Stimulated activated CD4-positive, alpha-beta T cell treated with anti-CD3 and anti-CD28 coated beads, Interleukin-2, amount 100 ng/mL, for 4 hours (primary cell): Measurements from ENCODE around the gene BAIAP2.
"Not testable (repeated sequence)": the region's sequence is repeated elsewhere in the genome, so short reads cannot be mapped to it uniquely, and the experiment has no call there.

Experiments
- DNase-seq: peaks from one replicate; pipeline ENCODE4 v3.0.0-alpha.2; 2020; ENCODE audit warnings: low read depth

Gene BAIAP2

GRCh38 chr17:81002013-81002384 lies 33.0 kb upstream of the BAIAP2 start:
- DNase-seq: no peak

- no peak for DNase-seq
Observed at GRCh38 chr17:81002409-81003361, 32.3 kb upstream of the BAIAP2 start.

DNA sequence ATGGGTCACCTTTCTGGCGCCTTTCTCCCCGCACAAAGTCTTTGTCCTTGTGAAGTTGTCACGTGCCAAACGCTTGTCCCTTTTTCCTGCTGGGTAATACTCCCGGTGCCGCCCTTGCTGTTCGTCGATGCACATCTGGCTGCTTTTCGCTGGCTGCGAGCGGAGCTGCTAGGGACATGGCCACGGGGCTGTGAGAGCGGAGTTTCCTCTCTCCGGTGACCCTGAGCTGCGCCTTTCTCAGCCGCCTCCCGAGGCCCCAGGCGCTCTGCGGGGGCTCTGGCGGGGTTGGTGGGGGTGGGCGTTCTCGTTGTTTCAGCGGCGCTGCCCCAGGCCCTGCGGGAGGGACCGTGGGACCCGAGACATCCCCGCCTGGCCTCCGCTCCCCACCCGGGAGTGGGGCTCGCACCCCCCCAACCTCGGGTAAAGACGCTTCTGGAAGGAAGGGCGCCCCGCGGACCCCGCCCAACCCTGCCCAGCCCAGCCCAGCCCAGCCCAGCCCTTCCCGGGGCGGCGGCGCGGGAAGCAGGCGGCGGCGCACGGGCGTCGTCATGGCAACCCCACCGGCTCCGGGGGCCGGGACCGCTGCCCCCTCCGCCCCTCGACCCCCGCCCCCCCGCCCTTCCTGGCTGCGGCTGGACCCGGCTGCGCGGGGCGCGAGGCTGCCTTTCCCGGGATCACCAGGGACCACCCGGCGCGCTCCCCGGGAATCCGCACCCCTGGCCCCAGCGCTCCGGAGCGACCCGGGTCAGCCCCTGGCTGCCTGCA lies 31.1 kb upstream of the BAIAP2 start:
- no peak for DNase-seq

GRCh38 chr17:81006891-81007290 lies 28.1 kb upstream of the BAIAP2 start:
- DNase-seq: no peak

DNA sequence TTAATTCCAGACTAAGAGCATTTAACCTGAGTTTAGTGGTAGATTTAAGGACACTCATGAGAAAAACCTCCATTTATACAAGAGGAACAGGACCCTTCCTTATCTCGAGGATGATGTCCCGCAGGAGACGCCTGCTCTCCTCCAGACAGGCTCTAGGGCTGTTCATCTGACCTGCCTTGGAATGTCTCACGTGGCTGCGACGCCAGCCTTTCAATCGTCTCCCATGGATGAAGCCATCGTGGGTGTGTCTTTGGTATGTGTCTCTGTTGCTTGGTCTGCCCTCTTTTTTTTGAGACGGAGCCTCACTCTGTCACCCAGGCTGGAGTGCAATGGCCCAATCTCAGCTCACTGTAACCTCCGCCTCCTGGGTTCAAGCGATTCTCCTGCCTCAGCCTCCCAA lies 26.8 kb upstream of the BAIAP2 start:
- DNase-seq: no peak

- DNase-seq: no peak
Observed at GRCh38 chr17:81009136-81009535, 25.8 kb upstream of the BAIAP2 start.

- no peak for DNase-seq
Observed at GRCh38 chr17:81010935-81011334, 24.0 kb upstream of the BAIAP2 start.

DNA sequence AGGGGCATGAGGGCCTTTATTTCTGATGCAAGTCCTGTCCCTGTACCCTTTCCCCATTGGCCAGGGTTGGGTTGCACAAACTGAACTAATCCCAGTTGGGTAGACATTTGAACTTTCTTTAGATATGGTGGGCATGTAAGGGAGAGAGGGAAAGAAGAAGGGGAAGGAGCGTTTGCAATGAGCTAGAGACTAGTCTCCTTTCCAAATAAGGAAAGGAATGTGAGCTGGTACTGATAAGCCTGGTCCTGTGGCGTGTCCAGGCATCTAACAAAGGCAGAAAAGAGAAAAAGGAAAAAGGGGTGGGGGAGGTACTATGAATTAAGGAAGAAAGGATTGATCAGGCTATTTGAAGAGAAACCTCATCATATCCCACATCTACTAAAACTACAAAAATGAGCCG lies 23.0 kb upstream of the BAIAP2 start:
- no peak for DNase-seq

DNA sequence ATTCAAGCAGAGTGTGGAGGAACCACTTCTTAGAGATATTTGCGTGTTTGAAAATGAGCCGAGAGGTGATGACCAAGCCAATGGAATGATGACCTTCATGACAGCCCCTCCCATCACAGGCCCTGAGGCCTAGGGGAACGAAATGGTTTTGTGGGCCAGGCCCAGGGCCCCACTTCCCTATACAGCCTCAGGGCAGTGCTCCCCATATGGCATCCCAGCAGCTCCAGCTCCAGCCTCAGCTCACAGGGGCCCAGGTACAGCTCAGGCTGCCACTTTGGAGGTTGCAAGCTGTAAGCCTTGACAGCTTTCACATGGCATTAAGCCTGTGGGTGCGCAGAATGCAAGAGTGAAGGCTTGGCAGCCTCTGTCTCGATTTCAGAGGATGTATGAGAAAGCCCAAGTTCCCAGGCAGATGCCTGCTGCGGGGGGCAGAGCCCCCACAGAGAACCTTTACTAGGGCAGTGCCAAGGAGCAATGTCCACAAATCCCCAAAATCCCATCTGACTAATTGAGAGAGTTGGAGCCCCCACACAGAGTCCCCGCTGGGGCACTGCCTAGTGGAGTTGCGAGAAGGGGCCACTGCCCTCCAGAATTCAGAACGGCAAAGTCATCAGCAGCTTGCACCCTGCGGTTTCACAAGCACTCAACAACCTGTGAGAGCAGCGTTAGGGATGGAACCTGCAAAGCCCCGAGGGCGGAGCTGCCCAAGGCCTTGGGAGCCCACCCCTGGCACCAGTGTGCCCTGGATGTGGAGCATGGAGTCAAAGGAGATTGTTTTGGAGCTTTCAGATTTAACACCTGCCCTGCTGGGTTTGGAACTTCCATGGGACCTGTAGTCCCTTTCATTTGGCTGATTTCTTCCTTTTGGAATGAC lies 22.1 kb upstream of the BAIAP2 start:
- no peak for DNase-seq

- DNase-seq: no peak
Observed at GRCh38 chr17:81013642-81014041, 21.3 kb upstream of the BAIAP2 start.

DNA sequence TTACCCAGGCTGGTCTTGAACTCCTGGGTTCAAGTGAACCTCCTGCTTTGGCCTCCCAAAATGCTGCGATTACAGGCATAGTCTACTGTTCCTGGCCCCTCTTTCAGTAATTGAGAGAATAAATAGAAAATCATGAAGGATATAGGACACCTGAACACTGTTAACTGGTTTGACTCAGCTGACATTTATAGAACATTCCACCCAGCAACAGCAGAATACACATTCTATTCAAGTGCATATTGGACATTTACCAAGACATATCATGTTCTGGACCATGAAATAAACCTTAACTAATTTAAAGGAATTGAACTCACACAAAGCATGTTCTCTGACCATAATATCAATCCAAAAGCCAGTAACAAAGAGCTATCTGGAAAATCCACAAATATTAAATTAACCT lies 19.8 kb upstream of the BAIAP2 start:
- no peak for DNase-seq

DNA sequence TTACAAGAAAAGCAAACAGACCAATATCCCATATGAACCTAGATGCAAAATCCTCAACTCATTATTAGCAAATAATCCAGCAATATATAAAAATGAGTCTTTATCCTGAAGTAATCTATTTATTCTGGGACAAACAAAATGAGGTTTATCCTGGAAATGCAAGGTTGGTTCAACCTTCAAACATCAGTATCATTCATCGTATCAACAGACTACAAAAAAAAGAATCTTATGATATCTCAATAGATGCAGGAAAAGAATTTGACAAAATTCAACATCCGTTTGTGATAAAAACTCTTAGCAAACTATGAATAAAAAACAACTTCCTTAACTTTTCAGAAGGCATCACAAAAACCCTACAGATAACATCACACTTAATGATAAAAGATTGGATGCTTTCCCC lies 18.4 kb upstream of the BAIAP2 start:
- DNase-seq: no peak

DNA sequence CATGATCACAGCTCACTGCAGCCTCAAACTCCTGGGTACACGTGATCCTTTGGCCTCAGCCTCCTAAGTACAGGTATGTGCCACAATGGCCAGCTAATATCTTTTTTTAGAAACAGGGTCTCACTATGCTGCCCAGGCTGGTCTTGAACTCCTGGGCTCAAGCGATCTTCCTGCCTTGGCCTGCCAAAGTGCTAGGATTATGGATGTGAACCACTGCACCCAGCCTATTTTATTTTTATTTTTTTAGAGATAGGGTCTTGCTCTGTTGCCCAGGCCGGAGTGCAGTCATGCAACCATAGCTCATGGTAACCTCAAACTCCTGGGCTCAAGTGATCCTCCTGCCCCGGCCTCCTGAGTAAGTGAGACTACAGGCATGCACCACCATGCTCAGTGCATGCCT lies 17.6 kb upstream of the BAIAP2 start:
- DNase-seq: not testable (repeated sequence)

DNA sequence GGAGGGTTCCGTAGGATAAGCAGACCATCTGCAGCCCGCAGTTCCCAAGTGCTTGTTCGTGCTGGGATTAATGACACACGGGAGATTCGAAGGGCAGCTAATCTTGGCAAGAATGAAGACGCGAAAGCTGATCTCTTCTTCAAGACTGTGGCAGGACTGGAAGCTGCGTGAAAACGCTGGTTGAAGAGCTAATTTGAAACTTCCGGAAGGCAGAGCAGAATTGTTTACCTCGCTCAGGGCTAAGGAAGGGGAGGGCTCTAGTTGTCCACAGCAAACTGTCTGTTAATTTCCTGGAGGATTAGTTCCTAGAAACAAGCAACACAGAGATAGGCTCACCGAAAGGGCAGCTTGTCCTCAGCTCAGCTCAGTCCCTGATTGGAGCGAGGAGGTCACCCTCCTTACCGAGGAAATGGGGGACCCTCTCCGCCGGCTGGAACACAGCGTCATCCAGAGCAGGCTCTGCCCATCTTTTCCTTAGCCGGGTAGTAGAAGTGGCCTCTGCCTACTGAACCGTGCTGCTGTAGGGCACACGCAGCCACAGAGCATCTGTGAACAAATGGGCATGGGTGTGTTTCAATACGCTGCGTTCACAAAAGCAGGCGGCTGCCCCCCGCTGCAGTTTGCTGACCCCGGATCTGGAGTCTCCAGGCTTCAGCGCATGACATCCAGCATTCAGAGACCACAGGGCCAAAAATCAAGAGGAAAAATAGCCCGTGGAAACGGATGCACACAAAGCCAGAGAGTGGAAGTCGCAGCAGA lies 16.7 kb upstream of the BAIAP2 start:
- DNase-seq: no peak

DNA sequence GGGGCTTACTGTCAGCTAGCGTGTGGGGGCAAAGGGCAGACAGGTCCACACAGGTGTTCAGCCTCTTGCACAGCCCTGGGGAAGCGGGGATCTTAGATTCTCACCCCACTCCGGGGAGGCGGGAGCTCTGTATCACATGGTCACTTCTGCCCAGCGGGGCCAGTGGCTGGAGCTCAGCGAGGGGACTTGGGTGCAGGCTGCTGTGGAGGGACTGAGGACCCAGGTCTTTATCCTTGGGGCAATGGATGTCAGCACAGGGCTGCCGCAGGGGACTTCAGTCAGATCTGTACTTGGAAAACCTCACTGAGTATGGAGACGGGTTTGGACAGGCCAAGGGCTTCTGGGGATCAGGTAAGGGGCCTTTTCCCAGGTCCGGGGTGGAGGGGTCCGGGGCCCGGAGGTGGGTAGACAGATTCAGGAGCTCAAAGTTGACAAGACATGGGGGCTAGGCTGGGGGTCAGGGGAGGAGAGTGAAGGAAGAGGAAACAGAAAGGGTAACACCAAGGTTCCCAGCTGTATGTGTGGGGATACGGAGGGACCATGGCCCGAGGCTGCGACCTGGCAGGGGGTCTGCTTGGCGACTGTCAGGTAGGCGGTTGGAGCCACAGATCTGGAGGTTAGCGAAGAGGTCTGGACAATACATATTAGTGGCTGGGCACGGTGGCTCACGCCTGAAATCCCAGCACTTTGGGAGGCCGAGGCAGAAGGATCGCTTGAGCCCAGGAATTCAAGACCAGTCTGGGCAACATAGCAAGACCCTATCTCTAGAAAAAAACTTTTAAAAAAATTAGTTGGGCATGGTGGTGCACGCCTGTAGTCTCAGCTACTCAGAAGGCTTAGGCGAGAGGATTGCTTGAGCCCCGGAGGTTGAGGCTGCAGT lies 15.1 kb upstream of the BAIAP2 start:
- no peak for DNase-seq

DNA sequence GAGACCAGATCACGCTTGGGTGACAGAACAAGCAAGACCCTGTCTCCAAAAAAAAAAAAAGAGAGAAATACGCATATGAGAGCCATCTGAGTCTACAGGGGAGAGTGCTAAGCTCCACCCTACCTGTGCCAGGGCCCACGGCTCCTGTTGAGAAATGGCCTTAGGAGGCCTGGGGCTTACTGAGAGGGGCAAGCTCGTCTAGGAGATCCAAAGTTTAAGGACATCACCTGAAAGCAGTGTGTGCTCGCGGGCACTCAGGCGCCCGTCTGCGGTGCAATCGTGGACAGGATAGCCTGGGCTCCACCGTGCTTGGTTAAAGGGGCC lies 14.5 kb upstream of the BAIAP2 start:
- no peak for DNase-seq

GRCh38 chr17:81020767-81021497 lies 14.0 kb upstream of the BAIAP2 start:
- no peak for DNase-seq

DNA sequence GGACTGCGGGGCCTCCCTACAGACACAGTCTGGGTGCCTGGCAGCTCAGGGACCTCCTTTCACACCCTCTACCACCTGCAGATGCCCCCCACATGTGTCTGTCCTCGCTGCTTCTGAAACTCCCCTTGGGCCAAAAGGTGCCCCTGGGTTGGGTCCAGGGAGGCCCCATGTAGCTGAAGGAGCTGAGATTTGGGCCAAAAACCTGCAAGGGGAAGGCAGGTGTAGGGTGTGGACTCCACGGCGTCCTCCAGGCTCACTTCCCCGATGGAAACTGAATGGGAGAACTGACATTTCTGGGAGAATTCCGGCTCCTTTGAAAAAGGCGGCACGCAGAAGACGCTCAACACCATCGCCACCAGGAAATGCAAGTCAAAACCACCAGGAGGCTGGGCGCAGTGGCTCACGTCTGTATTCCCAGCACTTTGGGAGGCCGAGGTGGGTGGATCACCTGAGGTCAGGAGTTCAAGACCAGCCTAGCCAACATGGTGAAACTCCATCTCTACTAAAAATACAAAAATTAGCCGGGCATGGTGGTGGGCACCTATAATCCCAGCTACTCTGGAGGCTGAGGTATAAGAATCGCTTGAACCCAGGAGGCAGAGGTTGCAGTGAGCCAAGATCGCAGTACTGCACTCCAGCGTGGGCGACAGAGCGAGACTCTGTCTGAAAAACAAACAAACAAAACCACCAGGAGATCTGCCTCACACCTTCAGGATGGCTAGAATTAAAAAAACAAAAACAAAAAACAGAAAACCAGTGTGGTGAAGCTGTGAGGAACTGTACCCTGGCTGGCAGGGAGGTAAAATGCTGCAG lies 13.2 kb upstream of the BAIAP2 start:
- no peak for DNase-seq

DNA sequence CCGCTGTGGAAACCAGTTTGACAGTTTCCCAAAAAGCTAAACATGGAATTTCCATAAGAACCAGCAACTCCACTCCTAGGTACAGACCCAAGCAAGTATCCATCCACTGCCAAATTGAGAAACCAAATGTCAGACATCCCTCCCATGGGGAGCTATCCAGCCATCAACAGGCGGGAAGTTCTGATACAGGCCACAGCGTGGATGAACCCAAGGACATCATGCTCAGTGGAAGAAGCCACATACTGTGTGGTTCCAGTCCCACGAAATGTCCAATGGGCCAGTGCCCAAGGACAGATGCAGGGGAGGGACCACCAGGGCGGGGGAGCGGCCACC lies 12.6 kb upstream of the BAIAP2 start:
- no peak for DNase-seq
